Kidney glomerular epithelial cell (primary cell): ENCODE data around the gene PAF1.

Source experiments
- DNase-seq: peaks from one replicate; lab custom pipeline; 2025; lab: John Stamatoyannopoulos, UW

The PAF1 gene

GRCh38 chr19:39405261-39405957 lies 14.5 kb upstream of the PAF1 start:
- DNase-seq: no peak

- peak; percentile 74 for DNase-seq
Observed at GRCh38 chr19:39403331-39404312, 12.7 kb upstream of the PAF1 start.

GRCh38 chr19:39402346-39403300 lies 11.7 kb upstream of the PAF1 start:
- DNase-seq: peak; percentile 53

DNA sequence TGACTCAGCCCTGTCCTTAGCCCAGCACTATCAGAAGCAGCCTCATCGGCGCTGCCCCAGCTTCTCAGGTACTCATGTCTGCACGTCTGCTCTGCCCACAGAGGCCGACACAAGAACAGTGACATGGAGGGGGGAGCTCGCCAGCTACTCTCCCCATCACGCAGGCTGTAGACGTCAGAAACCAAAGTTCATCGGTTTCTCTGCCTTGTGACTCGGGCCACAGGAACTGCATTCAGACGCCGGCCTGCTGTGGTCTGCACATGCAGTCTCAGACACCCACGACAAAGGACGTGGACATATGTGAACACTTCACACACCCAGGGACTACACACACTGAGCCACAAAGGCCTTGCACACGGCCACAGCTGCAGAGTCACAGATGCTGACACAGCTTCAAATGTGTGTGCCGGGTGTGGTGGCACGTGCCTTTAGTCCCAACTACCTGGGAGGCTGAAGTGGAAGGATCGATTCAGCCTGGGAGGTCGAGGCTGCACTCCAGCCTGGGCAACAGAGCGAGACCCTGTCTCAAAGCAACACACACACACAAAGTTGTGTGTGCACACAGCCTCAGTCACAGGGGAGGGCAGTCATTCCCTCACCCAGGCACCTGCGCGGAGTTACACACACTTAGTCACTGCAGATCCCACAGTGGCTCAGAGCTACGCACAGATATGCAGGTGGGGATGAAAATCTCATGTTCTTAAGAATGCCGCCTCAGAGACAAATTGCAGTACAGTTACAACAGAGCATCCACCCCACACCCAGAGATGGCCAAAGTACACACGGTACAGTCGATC lies 10.8 kb upstream of the PAF1 start:
- peak; percentile 48 for DNase-seq

GRCh38 chr19:39401070-39401548 lies 10.2 kb upstream of the PAF1 start:
- no peak for DNase-seq

- DNase-seq: no peak
Observed at GRCh38 chr19:39400061-39400460, 9.2 kb upstream of the PAF1 start.

DNA sequence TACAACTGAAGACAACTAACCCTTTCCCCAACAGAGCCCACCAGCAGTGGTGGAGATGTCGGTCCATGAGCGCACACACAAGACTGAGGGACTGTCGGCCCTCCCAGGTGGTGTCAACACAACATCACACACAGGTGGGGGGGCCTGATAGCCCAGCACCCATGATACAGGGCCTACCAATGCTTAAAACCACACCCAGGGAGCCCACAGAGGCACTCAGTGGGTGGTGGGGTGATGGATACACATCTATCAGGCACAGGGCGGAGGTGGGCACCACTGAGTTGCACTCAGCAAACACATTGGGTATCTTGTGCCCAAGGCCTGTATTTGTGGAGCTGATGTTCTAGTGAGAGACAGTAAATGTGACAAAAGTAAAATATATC lies 8.8 kb upstream of the PAF1 start:
- DNase-seq: no peak

GRCh38 chr19:39398297-39398864 lies 7.5 kb upstream of the PAF1 start:
- DNase-seq: no peak

DNA sequence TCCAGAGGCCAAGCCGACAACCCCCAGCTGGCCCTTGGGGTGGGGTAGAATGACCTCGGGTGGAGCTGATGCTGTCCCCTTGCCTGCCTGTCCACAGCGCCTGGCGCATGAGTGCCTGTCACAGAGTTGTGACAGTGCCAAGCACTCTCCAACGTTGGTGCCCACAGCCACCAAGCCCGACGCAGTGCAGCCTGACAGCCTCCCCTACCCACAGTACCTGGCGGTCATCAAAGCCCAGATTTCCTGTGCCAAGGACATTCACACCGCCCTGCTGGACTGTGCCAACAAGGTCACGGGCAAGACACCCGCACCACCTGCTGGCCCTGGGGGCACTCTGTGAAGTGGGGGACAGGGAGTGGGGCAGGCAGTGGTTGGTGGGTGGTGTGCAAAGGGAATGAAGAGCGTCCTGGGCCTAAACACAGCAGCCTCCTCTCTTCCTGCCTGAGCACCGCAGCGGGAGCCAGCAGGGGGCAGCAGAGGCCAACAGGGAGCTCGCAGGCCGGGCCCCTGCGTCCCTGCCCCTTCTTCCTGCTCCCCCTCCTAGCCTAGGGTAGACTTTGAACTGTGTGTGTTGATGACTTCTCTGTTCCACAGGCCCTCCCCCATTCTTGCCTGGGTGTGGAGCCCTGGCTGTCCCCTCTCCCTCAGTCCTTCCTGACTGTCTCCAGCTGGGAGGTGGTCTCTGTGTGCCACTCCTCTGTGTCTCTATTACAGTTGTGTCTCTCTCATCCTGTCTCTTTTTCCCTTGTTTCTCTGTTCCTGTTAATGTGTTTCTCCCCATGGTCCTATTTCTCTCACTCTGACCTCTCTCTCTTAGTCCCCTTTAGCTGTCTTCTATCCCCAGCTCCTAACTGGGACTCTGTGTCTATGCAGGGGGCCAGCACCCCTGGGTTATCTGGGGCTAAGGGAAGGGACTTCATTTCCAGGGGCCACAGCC lies 6.7 kb upstream of the PAF1 start:
- peak; percentile 82 for DNase-seq

GRCh38 chr19:39390451-39390750 lies 505 bp downstream of the PAF1 start:
- no peak for DNase-seq

DNA sequence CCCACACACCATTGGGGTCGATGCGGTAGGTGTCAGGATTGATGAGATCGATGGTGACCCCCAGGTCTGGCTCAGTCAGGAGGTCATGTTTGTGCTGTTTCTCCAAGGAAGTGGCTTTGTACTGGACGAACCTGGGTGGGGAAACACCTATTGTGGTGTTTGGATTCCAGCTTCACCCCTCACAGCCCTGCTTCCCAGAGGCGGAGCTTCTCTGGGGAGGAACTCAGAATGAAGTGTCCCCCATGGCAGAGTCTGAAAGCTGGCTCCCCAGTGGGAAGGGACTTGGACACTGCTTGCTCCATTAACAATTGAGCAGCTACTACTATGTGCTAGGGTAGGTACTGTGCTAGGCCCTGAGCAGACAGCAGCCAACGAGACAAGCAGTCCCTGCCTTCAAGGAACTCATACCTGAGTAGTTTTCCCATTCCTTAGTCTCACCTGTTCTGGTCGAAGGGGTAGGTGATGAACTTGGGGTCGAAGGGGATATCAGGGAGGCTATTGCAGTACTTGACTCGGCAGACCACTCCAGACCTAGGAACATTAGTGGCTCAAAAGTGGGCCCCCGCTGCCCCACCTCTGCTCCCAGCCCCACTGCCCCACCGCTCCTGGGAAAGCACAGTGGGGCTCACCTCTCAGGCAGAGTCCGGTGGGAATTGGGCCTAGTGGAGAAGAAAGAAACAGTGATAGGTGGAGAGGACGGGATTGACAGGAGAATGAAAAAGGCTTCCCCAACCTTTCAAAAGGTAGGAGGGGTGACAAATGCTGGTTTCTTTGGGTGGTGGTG lies 1.1 kb downstream of the PAF1 start:
- no peak for DNase-seq

- no peak for DNase-seq
Observed at GRCh38 chr19:39388657-39389056, 2.2 kb downstream of the PAF1 start.

- DNase-seq: no peak
Observed at GRCh38 chr19:39386557-39386956, 4.3 kb downstream of the PAF1 start.

DNA sequence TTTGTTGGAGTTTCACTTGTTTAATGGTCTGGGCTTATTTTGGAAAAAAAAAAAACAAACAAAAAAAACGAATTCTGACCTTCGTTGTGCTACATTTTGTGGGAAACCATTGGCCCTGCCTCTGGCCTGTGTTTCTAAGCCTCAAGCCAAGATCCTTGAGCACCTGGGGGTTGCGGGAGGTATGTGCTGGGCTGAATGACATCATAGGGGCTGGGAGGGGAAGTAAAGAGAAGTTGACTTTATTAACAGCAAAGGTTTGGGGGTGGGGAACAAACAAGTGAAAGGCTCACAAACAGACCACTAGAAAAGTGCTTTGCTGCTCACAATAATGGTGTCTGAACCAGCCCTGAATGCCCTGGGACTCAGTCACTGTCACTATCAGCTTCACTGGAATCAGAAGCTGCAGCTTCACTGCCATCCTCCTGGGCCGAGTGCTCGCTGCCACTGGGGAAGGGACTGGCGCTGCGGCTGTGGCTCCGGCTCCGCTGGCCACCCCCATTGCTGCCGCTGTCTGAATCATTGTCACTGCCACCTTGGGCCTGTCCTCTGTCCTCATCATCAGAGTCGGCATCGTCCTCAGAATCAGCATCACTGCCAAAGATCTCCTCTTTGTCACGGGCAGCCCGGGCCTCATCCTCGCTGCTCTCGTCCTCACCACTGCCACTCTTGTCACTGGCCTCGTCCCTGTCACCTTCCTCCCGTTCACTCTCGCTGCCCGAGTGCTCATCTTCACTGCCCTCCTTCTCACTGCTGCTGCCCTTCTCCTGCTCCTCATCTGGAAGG lies 5.1 kb downstream of the PAF1 start:
- no peak for DNase-seq

- DNase-seq: no peak
Observed at GRCh38 chr19:39384839-39385568, 5.9 kb downstream of the PAF1 start.

DNA sequence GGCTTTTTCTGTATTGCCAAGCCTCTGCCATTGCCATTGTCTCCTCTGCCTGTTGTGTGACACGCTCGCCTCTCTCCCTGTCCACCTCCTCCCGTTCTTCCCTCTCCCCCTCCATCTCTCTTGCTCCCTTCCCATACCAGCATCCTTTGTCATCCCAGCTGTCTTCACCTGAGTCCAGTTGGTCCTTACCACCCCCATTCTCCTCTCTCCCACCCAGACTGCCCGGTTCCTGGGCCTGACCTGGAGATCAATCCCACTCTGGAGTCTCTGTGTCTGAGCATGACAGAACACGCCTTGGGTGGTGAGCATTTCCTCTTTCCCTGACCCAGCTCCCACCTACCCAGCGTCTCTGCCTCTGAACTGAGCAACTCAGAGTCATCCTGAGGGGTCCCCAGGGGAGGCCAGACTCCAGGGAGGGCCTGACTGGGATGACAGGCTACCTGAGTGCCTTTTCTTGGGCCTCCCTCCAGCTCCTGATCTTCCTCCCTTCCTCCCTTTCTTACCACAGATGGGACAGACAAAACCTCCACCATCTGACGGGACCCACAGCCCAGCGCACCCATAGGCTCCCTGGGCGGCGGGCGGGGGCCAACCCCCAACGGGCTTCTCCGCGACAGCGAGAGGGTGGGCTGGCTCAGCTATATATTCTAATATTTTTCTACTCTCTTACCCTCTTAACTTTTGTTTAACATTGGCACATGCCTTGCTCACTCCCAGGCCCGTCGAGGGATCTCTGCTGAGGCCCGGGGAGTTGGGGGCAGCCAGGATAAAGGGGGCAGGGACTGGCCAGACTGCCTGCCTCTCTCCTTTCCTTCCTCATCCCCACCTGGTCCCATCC lies 7.7 kb downstream of the PAF1 start:
- DNase-seq: no peak
